Loucy (cell line): ENCODE results near the gene CEP70.

Source experiments
- H2AFZ ChIP-seq: fragments of 200-600 bp; sonication (generic); 2 replicates; pipeline ENCODE4 v1.6.0; 2016; ENCODE audit warnings: antibody characterized with exemption, mild to moderate bottlenecking, low read length, moderate library complexity
- H3F3A ChIP-seq: fragments of 200-600 bp; 2 replicates; pipeline ENCODE4 v1.6.0; 2016; ENCODE audit warnings: antibody characterized with exemption, low read depth, mild to moderate bottlenecking
- H3K27me3 ChIP-seq: fragments of 200-600 bp; sonication (generic); 2 replicates; pipeline ENCODE4 v1.6.1; 2014; ENCODE audit warnings: low read length, mild to moderate bottlenecking; ENCODE audit not compliant: insufficient read depth, poor library complexity, severe bottlenecking
- H3K36me3 ChIP-seq: fragments of 200-600 bp; sonication (generic); 2 replicates; pipeline ENCODE4 v1.6.1; 2016; ENCODE audit warnings: low read length; ENCODE audit not compliant: insufficient read depth
- H3K4me1 ChIP-seq: fragments of 200-600 bp; sonication (generic); 2 replicates; pipeline ENCODE4 v1.5.1; 2014; ENCODE audit warnings: low read length, mild to moderate bottlenecking; ENCODE audit not compliant: insufficient read depth, poor library complexity, severe bottlenecking
- H3K4me2 ChIP-seq: fragments of 200-600 bp; sonication (generic); 2 replicates; pipeline ENCODE4 v1.6.0; 2014; ENCODE audit warnings: antibody characterized with exemption, low read length, low read depth, mild to moderate bottlenecking; ENCODE audit not compliant: poor library complexity, severe bottlenecking
- H3K4me3 ChIP-seq: fragments of 200-600 bp; sonication (generic); 2 replicates; pipeline ENCODE4 v1.5.1; 2014; ENCODE audit warnings: low read length, mild to moderate bottlenecking, mixed read lengths; ENCODE audit not compliant: poor library complexity, severe bottlenecking
- H3K79me2 ChIP-seq: fragments of 200-600 bp; sonication (generic); 2 replicates; pipeline ENCODE4 v1.6.1; 2014; ENCODE audit warnings: low read length; ENCODE audit not compliant: insufficient read depth
- H3K9ac ChIP-seq: fragments of 200-600 bp; sonication (generic); 2 replicates; pipeline ENCODE4 v1.6.0; 2014; ENCODE audit warnings: mild to moderate bottlenecking, low read depth, low read length, moderate library complexity; ENCODE audit not compliant: poor library complexity, severe bottlenecking
- H3K9me2 ChIP-seq: fragments of 200-600 bp; sonication (generic); replicated peaks from 2 replicates; pipeline ENCODE4 v1.6.1; 2016; ENCODE audit warnings: low read depth, low read length, mixed read lengths
- H3K9me3 ChIP-seq: fragments of 200-600 bp; sonication (generic); 2 replicates; pipeline ENCODE4 v1.6.1; 2014; ENCODE audit warnings: mild to moderate bottlenecking, antibody characterized with exemption, low read length, low read depth; ENCODE audit not compliant: insufficient read depth
- H4K20me1 ChIP-seq: fragments of 200-600 bp; sonication (generic); 2 replicates; pipeline ENCODE4 v1.6.0; 2014; ENCODE audit warnings: antibody characterized with exemption, low read length, mild to moderate bottlenecking; ENCODE audit not compliant: insufficient read depth, poor library complexity, severe bottlenecking
- CTCF ChIP-seq: fragments of 200-600 bp; sonication (generic); conservative IDR thresholded peaks from 2 replicates; pipeline ENCODE4 v1.5.1; 2014; ENCODE audit warnings: mild to moderate bottlenecking, antibody characterized with exemption, low read length
- EZH2phosphoT487 ChIP-seq: fragments of 200-600 bp; IDR thresholded peaks from 2 replicates; pipeline ENCODE4 v1.6.1; 2018; ENCODE audit warnings: antibody characterized with exemption, mild to moderate bottlenecking, moderate library complexity, borderline replicate concordance

The CEP70 gene

DNA sequence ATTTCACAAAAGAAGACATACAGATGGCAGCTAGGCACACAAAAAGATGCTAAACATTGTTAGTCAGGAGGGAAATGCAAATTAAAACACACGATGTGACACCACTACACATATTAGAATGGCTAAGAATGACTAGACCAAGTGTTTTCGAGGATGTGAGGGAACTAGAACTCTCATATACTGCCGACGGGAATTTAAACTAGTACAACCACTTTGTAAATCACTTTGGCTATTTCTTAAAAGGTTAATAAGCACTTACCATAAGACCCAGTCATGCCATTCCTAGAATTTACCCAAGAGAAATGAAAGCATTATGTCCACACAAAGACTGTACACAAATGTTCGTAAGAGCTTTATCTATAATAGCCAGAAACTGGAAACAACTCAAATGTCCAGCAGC lies 5.6 kb downstream of the CEP70 start:
- Histone ChIP-seq H3K27me3 (no peaks in the 10 kb centered on the region), H3K4me3 (peak overlapping the region; percentile 91), H3K9ac (peak overlapping the region; percentile 85), H3K9me3 (no peaks in the 10 kb centered on the region), H4K20me1 (peaks cover 36% of the 10 kb centered on the region), H3K36me3 (no peaks in the 10 kb centered on the region), H3F3A (no peaks in the 10 kb centered on the region; the same call in 1 of the 2 replicates), H2AFZ (no peak overlapping the region), H3K79me2 (peaks cover 100% of the 10 kb centered on the region), H3K4me1 (peaks cover 67% of the 10 kb centered on the region), H3K9me2 (no peaks in the 10 kb centered on the region), H3K4me2 (peak overlapping the region; percentile 95)
- no peak for TF ChIP-seq CTCF
- TF ChIP-seq EZH2phosphoT487, result no peak

DNA sequence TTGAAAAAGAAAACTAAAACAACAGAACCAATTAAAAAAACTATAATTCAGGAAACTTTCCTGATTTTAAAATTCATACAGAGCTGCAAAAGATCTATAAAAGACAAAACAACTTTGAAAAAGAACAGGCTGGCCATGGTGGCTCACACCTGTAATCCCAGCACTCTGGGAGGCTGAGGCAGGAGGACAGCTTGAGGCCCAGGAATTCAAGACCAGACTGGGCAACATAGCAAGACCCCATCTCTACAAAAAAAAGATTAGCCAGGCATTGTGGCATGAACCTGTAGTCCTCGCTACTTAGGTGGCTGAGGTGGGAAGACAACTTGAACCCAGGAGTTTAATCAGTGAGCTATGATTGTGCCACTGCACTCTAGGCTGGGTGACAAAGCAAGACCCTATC lies 6.7 kb downstream of the CEP70 start:
- peak overlapping the region; percentile 95 for H3K4me2 ChIP-seq
- H3K4me3 ChIP-seq, result peak overlapping the region; percentile 91
- TF ChIP-seq EZH2phosphoT487, result no peak
- TF ChIP-seq CTCF, result no peak
- H4K20me1 ChIP-seq, result peaks cover 36% of the 10 kb centered on the region
- no peaks in the 10 kb centered on the region; the same call in 1 of the 2 replicates for H3F3A ChIP-seq
- no peak overlapping the region for H2AFZ ChIP-seq
- H3K79me2 ChIP-seq, result peaks cover 100% of the 10 kb centered on the region
- no peaks in the 10 kb centered on the region for H3K36me3 ChIP-seq
- H3K4me1 ChIP-seq, result peaks cover 69% of the 10 kb centered on the region
- no peak overlapping the region for H3K9ac ChIP-seq
- H3K27me3 ChIP-seq, result no peaks in the 10 kb centered on the region
- H3K9me3 ChIP-seq, result no peaks in the 10 kb centered on the region
- H3K9me2 ChIP-seq, result no peaks in the 10 kb centered on the region

- Histone ChIP-seq H3F3A (peaks cover 13% of the 10 kb centered on the region), H3K9me3 (0 out of 2 replicates have a peak, but pooled peaks cover under 1% of the 10 kb centered on the region), H3K79me2 (peaks cover 85% of the 10 kb centered on the region), H3K27me3 (no peaks in the 10 kb centered on the region), H3K4me2 (peak overlapping the region; percentile 74), H3K4me1 (peaks cover 49% of the 10 kb centered on the region), H3K4me3 (peak overlapping the region; percentile 69), H3K9ac (peak overlapping the region; percentile 71), H4K20me1 (no peaks in the 10 kb centered on the region), H3K36me3 (peaks cover 5% of the 10 kb centered on the region; the same call in 1 of the 2 replicates), H2AFZ (no peak overlapping the region), H3K9me2 (no peaks in the 10 kb centered on the region)
- no peak for TF ChIP-seq CTCF
- TF ChIP-seq EZH2phosphoT487, result no peak
These were observed 15.0 kb downstream of the CEP70 start for GRCh38 chr3:138578961-138579574.
